PC-3 (cell line): Measurements from ENCODE around the gene ANKRD66. TPM values are rescaled to one million over a fixed set of nuclear protein-coding genes. Genes with fewer than 3 reads are reported as not detected.

Experiments used
- ATAC-seq: fragments of 200-7000 bp; cut with Tn5 transposase; 2 replicates; pipeline ENCODE4 v1.9.1; 2020; ENCODE audit warnings: mild to moderate bottlenecking, moderate library complexity
- BruUV-seq: library from RNA; stranded (reverse); fragments of 400-500 nt; replicated peaks from 2 replicates; lab custom pipeline; 2021; lab: Mats Ljungman, UMichigan
- CTCF ChIA-PET: fragments of 300-600 bp; sonication (Branson Sonifier 250); formaldehyde crosslinking; loops from one replicate; lab custom pipeline; 2022; ENCODE audit warnings: antibody characterized with exemption; lab: Charles Lee
- POLR2A ChIA-PET: fragments of 300-600 bp; sonication (Branson Sonifier 250); formaldehyde crosslinking; loops from one replicate; lab custom pipeline; 2022; ENCODE audit warnings: antibody characterized with exemption; ENCODE audit not compliant: unreplicated experiment; lab: Charles Lee
- DNase-seq: peaks from one replicate; pipeline ENCODE4 v3.0.0-alpha.2; 2015
- H2AFZ ChIP-seq: fragments of 300-600 bp; sonication (generic); 2 replicates; pipeline ENCODE4 v1.6.0; 2016; ENCODE audit warnings: antibody characterized with exemption, low read length
- H3F3A ChIP-seq: fragments of 300-600 bp; sonication (generic); one replicate; pipeline ENCODE4 v1.6.0; 2017; ENCODE audit warnings: antibody characterized with exemption, low read length, control low read depth, mild to moderate bottlenecking; ENCODE audit not compliant: unreplicated experiment
- H3K27ac ChIP-seq: fragments of 300-600 bp; sonication (generic); 2 replicates; pipeline ENCODE4 v1.5.1; 2016; ENCODE audit warnings: mild to moderate bottlenecking, low read length
- H3K27me3 ChIP-seq: fragments of 300-600 bp; sonication (generic); 2 replicates; pipeline ENCODE4 v1.6.1; 2016; ENCODE audit warnings: low read length, mixed read lengths
- H3K36me3 ChIP-seq: fragments of 300-600 bp; sonication (generic); 2 replicates; pipeline ENCODE4 v1.6.1; 2016; ENCODE audit warnings: low read depth, mixed run types, low read length, mixed read lengths
- H3K4me1 ChIP-seq: fragments of 300-600 bp; sonication (generic); 2 replicates; pipeline ENCODE4 v1.5.1; 2016; ENCODE audit warnings: low read length; ENCODE audit not compliant: insufficient read depth
- H3K4me2 ChIP-seq: fragments of 300-600 bp; sonication (generic); 2 replicates; pipeline ENCODE4 v1.6.0; 2016; ENCODE audit warnings: low read length
- H3K4me3 ChIP-seq: fragments of 300-600 bp; sonication (generic); 2 replicates; pipeline ENCODE4 v1.5.1; 2016; ENCODE audit warnings: mild to moderate bottlenecking, low read length, mixed read lengths
- H3K79me2 ChIP-seq: fragments of 300-600 bp; sonication (generic); 2 replicates; pipeline ENCODE4 v1.6.1; 2017; ENCODE audit warnings: low read length, mixed read lengths
- H3K9ac ChIP-seq: fragments of 300-600 bp; sonication (generic); 2 replicates; pipeline ENCODE4 v1.6.0; 2016; ENCODE audit warnings: mild to moderate bottlenecking, low read length
- H3K9me2 ChIP-seq: fragments of 300-600 bp; sonication (generic); replicated peaks from 2 replicates; pipeline ENCODE4 v1.6.1; 2016; ENCODE audit warnings: mixed run types, low read length, mixed read lengths
- H3K9me3 ChIP-seq: fragments of 300-600 bp; sonication (generic); 2 replicates; pipeline ENCODE4 v1.6.1; 2016; ENCODE audit warnings: low read length, mixed read lengths
- H4K20me1 ChIP-seq: fragments of 300-600 bp; sonication (generic); 2 replicates; pipeline ENCODE4 v1.6.1; 2016; ENCODE audit warnings: low read length, mixed read lengths
- CTCF ChIP-seq: fragments of 300-600 bp; sonication (generic); conservative IDR thresholded peaks from 2 replicates; pipeline ENCODE4 v1.5.1; 2017; ENCODE audit warnings: antibody characterized with exemption, low read depth, mild to moderate bottlenecking, low read length
- EZH2 ChIP-seq: fragments of 300-600 bp; sonication (generic); IDR thresholded peaks from one replicate; pipeline ENCODE4 v1.6.1; 2017; ENCODE audit warnings: antibody characterized with exemption, mild to moderate bottlenecking, low read length; ENCODE audit not compliant: unreplicated experiment
- EZH2phosphoT487 ChIP-seq: fragments of 300-600 bp; sonication (generic); IDR thresholded peaks from 2 replicates; pipeline ENCODE4 v1.6.1; 2018; ENCODE audit warnings: mild to moderate bottlenecking, antibody characterized with exemption, low read length, borderline replicate concordance
- intact Hi-C: fragments of 100-400 bp; cut with micrococcal nuclease; formaldehyde crosslinking; loops from 2 replicates; pipeline ENCODE4 v1.9.0; 2023
- total RNA-seq: library from RNA; depleted of rRNA; stranded (reverse); fragments of >200 nt; gene quantifications from 2 replicates; pipeline ENCODE4 v1.2.3, GENCODE V29; 2014

ANKRD66 gene
- total RNA-seq, 1 experiment from 2014 or later = not detected

DNA sequence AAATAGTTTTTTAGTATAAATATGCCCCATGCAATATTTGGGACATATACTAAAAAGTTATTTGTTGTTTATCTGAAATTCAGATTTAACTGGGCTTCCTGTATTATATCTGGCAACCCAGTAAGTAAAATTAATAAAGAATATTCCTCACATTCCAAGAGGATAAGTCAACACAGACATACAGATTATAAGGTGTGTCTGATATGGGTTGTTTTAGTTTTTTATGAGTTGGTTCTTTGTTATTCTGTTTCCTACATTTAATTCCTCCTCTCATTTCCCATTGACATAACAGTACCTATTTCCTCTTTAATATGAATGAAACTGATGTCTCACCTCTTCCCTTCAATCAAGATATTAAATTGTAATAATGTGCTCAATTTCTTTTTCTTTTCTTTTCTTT lies 9.8 kb upstream of the ANKRD66 start:
- peak; percentile 8 for ATAC-seq
- Histone ChIP-seq H3K4me1 (peaks cover 40% of the 10 kb centered on the region), H4K20me1 (no peaks in the 10 kb centered on the region), H3K4me2 (no peak overlapping the region), H3K9ac (no peak overlapping the region), H3K9me2 (no peaks in the 10 kb centered on the region; the same call in 1 of the 2 replicates), H3K27me3 (no peaks in the 10 kb centered on the region), H3K4me3 (no peak overlapping the region), H3K79me2 (no peaks in the 10 kb centered on the region), H2AFZ (no peak overlapping the region), H3K9me3 (no peaks in the 10 kb centered on the region), H3K36me3 (no peaks in the 10 kb centered on the region), H3K27ac (no peak overlapping the region), H3F3A (no peaks in the 10 kb centered on the region)
- ChIA-PET CTCF (no interaction called here), POLR2A (no interaction called here)
- intact Hi-C loops = no loop called here
- BruUV-seq = no TSS peak
- peak; percentile 29 for DNase-seq
- TF ChIP-seq EZH2 = no peak
- TF ChIP-seq CTCF = no peak
- TF ChIP-seq EZH2phosphoT487 = no peak

DNA sequence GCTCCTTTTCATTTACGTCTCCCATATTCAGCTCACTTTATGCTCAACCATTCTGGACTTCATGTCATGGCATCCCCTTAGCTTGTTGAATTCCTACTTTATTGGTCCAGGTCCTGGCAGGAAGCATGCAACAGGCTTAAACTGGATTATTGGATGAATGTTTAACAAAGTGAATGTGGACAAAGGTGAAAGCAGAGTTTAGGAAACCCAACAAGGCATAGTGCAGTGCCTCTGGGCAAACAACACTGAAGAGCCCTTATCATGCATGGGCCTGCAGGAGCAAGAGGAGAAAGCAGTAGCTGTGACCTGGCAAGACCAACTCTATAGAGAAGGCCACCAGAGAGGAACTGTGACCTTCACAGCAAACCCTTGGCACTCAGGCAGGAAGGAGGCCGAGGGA lies 5.3 kb upstream of the ANKRD66 start:
- no peak for DNase-seq
- Histone ChIP-seq H3F3A (no peaks in the 10 kb centered on the region), H4K20me1 (no peaks in the 10 kb centered on the region), H2AFZ (no peak overlapping the region), H3K9me3 (no peaks in the 10 kb centered on the region), H3K79me2 (no peaks in the 10 kb centered on the region), H3K9me2 (no peaks in the 10 kb centered on the region; the same call in 1 of the 2 replicates), H3K9ac (no peak overlapping the region), H3K4me2 (no peak overlapping the region), H3K4me3 (no peak overlapping the region), H3K27me3 (no peaks in the 10 kb centered on the region), H3K27ac (no peak overlapping the region), H3K36me3 (no peaks in the 10 kb centered on the region), H3K4me1 (peaks cover 11% of the 10 kb centered on the region)
- CTCF ChIA-PET = no interaction called here
- TF ChIP-seq EZH2 = no peak
- TF ChIP-seq CTCF = no peak
- no peak for TF ChIP-seq EZH2phosphoT487
- POLR2A ChIA-PET = interaction anchor here (0.5 kb wide), 1 partner anchor 360 kb away, joined by 4 read pairs; no protein-coding TSS in a partner anchor
- intact Hi-C loops = no loop called here
- ATAC-seq = no peak
- BruUV-seq = no TSS peak

- DNase-seq (no peak), ATAC-seq (no peak)
- Histone ChIP-seq H3K36me3 (no peaks in the 10 kb centered on the region), H3K79me2 (no peaks in the 10 kb centered on the region), H3K4me1 (peaks cover 7% of the 10 kb centered on the region), H3K27me3 (no peaks in the 10 kb centered on the region), H3K9me2 (no peaks in the 10 kb centered on the region; the same call in 1 of the 2 replicates), H3F3A (no peaks in the 10 kb centered on the region), H3K4me3 (no peak overlapping the region), H3K9ac (no peak overlapping the region), H3K27ac (no peak overlapping the region), H3K4me2 (no peak overlapping the region), H2AFZ (no peak overlapping the region), H4K20me1 (no peaks in the 10 kb centered on the region), H3K9me3 (no peaks in the 10 kb centered on the region)
- no TSS peak for BruUV-seq
- intact Hi-C loops = no loop called here
- ChIA-PET CTCF (no interaction called here), POLR2A (no interaction called here)
- TF ChIP-seq EZH2 (no peak), EZH2phosphoT487 (no peak), CTCF (no peak)
Measured at GRCh38 chr6:46741910-46742309, 4.8 kb upstream of the ANKRD66 start.
